NCI-H446 (cell line): ENCODE results near the gene TUBA3C.
"Not testable (repeated sequence)": the region's sequence is repeated elsewhere in the genome, so short reads cannot be mapped to it uniquely, and the experiment has no call there.

Experiments
- DNase-seq, 2 experiments: peaks; one replicate each; lab custom pipeline; 2025; lab: John Stamatoyannopoulos, UW

TUBA3C gene

DNA sequence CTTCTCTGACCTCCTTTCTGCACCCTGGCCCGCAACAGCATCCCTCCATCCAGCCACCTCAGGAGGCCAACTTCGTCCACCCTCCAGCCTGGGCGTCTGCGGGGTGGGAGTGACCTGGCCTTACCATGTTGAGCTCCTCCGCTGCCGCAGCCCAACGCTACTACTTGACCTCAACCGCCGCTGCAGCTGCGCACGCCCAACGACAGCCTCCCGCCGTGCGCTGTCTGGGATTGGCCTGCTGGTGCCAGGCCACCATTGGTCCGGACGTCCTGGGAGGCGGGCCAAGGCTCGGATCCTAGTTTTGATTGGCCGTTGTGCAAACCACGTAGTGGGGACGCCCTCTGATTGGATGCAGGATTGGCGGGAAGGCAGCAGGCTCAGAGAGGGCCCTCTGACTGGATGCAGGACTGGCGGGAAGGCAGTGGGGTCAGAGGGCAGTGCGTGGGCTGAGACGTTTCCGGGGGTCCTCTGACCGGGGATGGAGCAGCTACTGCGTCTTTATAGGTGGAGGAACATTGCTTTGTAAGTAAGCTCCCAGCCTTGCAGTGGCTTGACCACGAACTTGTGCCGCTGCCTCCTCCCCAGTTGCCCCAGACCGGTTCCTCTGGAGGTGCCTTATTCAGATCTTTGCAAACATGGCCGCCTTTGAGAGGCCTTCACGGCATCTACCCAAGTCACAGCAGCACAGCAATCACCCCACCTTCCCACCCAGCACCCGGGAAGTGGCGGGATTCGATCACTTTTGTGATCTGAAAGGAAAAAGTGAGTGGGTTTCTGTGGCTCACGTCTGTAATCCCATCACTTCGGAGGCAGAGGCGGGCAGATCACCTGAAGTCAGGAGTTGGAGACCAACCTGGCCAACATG lies at the start of gene TUBA3C:
TUBA3C (minus strand) TSS at position 204 of the 865 bp plus-strand sequence; CDS start at position 127, 77 bp downstream.
- DNase-seq: peak; percentile 55 to 91

DNA sequence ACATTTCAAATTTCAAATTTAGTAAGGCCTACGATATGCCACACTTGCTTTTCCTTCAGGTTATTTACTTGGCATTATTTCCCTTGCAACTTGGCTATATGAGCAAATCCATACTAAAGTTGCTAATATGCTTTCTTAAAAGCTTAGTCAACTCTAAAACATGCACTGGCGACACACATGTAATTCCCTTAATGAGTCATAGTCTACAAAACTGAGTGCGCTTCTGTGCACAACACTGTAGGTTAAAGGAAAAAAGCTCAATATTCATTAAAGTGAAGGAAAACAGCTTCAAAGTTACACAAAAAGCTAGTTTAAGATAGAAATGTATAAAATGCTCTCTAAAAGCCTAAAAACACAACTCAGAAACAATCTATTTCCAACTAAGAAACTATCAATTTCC lies 25.8 kb upstream of the TUBA3C start:
- DNase-seq: not testable (repeated sequence)

DNA sequence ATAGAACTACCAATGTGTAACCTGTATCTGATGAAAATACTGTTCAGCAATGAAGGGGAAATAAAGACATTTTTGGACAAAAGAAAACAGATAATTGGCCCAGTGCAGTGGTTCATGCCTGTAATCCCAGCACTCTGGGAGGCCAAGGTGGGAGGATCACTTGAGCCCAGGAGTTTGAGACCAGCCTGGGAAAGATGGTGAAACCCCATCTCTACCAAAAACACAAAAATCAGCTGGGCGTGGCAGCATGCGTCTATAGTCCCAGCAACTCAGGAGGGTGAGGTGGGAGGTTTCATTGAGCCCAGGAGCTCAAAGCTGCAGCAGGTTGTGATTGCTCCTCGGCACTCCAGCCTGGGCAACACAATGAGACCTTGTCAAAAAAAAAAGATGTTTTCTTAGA lies 11.0 kb upstream of the TUBA3C start:
- DNase-seq: not testable (repeated sequence)

DNA sequence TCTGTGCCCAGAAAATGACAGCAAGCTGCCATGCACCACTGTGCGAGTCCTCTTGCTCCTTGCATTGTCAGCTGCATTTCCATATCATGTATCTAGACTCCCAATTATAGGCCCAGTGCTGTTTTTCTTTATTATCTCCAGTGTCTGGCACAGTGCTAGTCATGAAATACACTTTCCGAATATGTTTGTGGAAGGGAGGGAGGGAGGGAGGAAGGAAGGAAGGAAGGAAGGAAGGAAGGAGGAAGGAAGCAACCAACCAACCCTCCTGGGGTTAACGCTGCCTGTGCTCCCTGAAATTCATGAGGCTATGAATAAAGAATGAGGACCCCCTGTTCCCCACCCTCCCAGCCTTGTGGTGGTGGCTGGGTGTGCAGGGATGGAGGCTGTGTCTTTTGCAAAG lies 8.3 kb upstream of the TUBA3C start:
- DNase-seq: not testable (repeated sequence)

DNA sequence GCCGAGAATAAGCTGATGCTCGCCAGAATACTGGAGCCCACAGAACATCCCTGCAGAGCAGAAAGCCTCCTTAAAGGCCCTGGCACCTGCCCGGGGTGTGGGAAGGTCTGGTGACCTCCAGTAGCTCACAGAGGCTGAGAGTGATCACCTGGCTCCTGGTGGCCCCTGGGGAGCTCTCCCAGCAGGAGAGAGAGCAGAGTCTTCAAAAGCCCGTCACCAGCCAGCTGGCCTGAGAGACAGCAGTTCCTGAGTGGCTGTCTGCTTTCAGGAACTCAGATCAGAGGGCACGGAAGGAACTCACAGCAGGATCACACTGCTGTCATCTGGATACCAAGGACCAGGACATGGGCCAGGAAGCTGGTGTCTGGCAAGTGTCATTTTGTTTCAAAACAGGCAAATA lies 7.7 kb upstream of the TUBA3C start:
- DNase-seq: not testable (repeated sequence)

DNA sequence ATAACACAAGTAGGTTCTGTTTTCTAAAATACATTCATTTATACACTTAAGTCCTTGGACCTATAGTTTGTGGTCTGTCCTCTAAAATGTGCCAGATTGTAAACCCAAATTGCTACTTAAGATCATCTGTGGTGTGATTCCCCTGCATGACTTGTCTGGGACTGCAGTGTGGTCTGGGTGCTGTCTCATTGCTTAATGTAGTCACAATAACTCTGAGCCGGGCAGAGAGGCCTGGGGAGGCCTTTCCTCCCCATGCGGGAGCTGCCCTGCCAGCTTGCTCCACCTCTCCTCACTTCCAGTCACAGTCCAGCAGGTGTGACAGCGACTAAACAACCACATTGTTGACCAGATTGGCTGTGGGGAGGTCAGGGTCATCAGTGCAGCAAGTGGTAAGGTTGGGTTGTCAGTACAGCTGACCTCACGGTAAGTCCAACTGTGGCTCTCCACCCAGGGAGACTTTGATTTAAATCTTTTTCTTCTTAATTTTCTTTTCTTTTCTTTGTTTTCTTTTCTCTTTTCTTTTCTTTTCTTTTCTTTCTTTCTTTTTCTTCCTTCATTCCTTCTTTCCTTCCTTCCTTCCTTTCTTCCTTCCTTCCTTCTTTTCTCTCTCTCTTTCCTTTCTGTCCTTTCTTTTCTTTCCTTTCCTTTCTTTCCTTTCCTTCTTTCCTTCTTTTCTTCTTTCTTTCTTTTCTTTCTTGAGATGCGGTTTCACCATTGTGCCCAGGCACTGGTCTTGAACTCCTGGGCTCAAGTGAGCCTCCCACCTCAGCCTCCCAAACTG lies 4.4 kb upstream of the TUBA3C start:
- DNase-seq: no peak

DNA sequence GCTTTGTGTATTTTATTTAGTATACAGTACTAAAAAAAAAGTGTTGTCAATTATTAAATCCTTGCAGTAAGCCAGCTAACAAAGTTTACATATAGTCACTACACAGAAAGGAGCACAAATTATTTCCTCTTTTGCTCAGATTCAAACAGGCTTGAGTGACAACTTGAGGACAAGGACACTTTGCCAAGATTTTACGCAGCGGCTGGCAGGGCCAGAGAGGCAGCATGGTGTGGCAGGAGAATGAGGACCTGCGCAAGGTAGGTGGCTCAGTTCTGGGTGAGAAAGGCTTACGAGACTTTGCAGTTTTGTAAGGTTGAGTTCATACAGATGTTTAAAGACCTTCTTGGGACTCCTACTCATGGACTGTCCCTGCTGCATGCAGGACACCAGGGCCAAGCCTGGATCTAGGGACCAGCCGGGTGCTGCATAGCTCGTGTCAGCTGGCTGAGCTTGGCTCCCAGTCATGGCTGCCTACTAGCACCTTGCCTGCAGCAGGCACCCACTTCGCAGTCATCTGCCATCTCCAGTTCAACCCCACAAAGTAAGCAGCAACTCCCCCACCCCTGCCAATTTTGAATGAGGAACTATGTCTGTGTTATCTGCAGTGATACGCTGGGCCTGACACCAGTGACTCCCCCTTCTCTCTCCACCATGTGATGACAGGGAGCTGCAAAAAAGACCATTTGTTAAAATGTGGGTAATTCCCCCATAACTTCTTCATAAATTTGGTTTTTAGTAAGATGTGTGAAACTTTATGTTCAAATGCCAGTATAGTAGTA lies 3.7 kb upstream of the TUBA3C start:
- no peak for DNase-seq

DNA sequence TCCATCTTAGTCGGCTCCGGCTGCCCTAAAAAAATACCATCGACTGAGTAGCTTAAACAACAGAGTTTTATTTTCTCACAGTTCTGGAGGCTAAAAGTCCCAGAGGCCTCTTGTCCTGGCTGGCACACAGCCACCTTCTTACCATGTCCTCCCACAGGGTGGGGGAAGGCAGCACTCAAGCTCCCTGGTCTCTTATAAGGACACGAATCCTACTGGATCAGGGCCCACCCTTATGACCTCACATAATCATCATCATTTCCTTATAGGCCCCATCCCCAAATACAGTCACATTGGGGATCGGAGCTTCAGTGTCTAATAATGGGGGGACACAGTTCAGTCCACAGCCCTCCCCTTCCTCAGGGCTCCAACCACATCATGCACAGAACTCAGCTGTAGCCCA lies 2.6 kb upstream of the TUBA3C start:
- DNase-seq: no peak

DNA sequence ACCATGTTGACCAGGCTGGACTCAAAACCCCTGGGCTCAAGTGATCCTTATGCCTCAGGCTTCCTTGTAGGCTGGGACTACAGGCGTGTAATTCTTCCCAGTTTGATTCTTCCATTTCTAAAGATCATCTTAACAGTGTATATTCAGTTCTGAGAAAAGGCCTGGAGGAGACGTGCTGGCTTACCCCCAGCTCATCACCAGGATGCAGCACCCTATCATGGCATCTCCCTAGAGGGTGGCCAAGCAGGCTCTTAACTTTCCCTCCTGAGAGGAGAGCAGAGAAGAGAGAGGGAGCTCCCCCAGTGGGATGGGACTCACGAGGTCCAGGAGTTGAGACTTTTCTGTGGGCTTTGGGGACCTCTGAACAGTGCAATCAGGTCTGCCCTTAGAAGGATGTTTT lies 2.1 kb upstream of the TUBA3C start:
- no peak for DNase-seq

DNA sequence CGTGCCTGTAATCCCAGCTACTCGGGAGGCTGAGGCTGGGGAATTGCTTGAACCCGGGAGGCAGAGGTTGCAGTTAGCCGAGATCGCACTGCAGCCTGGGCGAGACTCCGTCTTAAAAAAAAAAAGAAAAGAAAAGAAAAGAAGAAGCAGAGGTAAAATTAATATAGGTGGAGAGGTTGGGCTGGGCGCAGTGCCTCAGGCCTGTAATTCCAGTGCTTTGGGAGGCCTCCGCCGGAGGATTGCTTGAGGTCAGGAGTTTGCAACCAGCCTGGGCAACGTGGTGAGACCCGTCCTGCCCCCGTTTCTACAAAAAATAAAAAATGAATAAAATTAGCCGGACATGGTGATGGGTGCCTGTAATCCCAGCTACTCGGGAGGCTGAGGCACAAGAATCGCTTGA lies 912 bp upstream of the TUBA3C start:
- no peak for DNase-seq

DNA sequence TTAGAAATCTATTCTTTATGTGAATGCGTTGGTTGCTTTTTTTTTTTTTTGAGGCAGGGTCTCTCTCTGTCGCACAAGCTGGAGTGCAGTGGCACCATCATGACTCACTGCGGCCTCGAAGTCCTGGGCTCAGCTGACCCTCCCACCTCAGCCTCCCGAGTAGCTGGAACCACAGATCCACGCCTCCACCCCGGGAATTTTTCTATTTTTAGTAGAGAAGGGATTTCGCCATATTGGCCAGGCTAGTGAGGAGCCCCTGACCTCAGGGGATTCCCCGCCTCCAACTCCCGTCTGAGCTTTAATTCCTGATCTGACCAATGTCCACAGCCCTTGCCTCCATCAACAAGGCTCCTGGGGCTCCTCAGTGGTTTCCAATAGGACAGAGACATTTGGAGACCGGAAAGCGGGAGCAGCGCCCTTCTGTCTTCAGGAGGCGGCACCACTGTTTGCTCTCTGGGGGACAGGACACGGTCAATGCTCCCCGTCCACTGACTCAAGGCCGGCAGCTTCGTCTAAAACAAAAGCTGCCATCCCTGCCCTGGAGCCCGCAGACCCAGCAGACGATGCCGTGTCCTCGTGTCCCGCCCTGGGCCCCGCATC lies 503 bp downstream of the TUBA3C start:
- no peak for DNase-seq

DNA sequence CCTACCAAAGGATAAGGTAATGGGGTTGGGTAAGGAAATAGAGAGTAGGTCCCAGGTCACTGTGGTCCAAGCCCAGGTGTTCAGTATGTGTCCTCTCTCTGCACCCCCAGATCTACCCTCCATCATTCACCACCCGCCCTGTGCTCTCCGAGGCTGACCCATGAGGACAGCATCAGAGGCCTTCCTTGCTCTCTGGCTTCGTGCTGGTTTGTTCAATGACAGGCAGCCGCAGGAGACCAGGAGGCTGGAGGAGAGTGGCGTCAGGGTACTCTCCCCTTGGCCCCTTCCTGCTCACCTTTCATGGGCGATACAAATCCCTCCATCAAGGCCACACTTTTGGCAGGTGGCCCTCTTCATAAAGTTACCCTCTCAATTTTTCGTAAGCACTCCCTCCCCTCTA lies 1.7 kb downstream of the TUBA3C start:
- no peak for DNase-seq

DNA sequence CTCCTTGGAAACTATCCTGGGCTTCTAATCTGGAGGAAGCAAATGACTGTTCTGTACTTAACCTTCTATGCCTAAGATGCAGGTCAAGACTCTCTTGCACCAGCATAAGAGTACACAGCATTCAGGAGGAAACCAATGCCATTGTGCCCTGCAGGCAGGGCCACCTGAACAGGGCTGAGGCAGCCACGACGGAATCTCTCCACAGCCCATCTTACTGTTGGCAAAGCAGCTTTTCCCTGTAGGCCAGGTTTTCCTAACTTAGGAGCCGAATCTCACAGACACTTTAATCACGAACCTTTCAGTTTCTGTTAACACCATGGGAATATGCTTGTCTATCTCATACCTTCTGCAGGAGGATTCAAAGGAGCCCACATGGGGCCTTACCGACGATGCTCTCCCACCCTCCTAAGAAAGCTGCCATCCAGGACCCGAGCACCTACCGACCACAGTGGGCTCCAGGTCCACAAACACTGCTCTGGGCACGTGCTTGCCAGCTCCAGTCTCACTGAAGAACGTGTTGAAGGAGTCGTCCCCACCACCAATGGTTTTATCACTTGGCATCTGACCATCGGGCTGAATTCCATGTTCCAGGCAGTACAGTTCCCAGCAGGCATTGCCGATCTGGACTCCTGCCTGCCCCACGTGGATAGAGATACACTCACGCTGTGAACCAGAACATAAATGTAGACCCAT lies 2.6 kb downstream of the TUBA3C start:
- DNase-seq: no peak

DNA sequence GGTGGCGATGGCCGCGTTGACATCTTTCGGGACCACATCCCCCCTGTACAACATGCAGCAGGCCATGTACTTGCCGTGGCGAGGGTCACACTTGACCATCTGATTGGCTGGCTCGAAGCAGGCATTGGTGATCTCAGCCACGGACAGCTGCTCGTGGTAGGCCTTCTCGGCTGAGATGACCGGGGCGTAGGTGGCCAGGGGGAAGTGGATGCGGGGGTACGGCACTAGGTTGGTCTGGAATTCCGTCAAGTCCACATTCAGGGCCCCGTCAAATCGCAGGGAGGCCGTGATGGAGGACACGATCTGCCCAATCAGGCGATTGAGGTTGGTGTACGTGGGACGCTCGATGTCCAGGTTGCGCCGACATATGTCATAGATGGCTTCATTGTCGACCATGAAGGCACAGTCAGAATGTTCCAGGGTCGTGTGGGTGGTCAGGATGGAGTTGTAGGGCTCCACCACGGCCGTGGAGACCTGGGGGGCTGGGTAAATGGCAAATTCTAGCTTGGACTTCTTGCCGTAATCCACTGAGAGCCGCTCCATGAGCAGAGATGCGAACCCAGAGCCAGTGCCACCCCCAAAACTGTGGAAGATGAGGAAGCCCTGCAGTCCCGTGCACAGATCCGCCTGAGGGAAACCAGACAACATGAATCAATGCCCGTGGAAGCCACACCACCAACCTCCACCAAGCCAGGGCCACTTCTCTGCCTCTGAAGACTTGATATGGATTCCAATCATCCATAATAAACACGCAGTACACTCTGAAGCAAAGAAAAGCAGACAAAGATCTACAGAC lies 4.4 kb downstream of the TUBA3C start:
- DNase-seq: not testable (repeated sequence)

DNA sequence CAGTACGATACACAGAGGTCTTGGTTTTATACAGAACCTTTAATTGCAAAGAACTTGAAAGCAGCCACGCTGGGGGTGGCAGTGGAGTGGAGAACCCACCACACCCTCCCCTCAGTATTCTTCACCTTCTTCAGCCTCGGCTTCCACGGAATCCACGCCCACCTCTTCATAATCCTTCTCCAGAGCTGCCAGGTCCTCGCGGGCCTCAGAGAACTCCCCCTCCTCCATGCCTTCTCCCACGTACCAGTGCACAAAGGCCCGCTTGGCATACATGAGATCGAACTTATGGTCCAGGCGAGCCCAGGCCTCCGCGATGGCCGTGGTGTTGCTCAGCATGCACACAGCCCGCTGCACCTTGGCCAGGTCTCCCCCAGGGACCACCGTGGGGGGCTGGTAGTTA lies 7.9 kb downstream of the TUBA3C start:
- DNase-seq: no peak

DNA sequence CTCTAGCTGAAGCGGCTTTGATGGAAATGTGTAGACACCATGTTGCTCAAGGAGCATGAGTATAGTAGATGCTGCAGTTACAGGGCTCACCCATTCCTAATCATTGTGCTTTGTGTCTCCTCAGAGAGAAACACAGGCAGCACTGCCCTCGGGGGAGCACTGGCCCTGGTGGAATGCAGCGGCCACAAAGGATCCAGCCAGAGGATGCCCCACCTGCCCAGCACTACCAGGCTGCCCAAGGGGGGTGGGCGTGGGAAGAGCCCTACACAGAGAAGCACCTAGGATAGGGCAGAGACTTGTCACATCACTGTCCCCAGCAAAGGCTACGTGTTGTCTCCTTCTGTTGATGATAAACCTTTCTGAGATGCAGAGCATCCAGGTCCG lies 9.0 kb downstream of the TUBA3C start:
- DNase-seq: no peak

DNA sequence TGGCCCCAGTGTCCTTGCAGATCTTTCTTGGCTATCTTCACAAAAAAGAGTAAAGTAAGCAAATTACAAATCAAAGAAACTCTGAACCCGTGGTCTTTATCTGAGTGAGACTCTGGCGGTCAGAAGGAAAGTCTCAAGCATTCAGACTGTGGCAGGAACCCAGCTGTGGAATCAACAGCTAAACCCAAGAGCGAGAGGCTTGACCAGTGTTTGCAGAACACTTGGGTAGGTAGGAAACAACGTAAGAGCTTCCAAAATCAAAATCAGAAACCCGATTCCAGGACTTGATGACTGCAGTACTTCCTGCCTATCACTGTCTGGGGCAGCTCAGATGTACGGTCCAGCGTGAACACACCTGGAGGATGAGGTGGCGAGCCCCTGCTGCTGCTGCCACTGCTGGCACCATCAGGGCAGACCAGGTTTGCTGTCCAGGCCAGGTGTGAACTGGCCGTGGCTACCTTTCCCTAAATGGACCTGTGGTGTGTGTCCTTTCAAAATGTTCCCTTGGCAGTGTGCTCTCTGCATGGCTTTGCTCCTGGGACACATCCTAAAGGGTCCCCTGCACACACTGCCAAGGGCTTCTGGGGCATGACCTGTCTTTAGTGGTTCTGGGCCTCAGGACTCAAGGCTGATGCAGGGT lies 9.5 kb downstream of the TUBA3C start:
- no peak for DNase-seq

DNA sequence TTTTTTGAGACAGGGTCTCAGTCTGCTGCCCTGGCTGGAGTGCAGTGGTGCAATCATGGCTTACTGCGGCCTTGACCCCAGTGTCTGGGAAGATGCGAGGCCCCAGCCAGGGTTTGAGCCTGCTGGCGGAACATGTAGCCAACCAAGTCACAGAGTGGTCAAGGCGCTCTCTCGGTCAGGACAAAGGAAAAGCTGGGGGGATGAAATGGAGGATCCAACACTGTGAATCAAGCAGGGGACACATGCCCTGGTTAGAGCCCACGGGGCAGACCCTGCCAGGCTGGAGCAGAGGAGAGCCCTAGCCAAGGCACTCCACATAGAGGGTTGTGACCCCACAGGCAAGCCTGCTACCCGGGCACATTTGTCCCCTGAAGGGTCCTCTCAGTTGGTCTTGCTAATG lies 10.1 kb downstream of the TUBA3C start:
- DNase-seq: no peak

DNA sequence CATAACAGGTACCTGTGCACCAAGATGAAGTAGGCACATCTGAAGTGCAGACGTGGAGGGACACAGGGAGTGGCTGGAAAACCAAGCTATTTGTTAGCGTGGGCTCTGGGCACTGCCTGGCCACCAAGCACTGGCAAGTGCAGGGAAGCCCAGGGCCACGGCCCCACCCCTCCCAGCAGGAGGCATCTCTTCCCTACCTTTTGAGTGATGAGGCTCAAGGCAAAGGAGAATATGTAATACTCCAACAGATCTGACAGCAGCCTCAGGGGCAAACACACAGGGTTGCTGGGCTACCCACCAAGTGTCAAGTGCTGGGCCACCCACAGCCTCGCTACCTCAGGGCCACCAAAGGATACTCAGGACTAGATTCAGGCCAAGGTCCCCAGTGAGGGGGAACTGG lies 11.6 kb downstream of the TUBA3C start:
- no peak for DNase-seq

DNA sequence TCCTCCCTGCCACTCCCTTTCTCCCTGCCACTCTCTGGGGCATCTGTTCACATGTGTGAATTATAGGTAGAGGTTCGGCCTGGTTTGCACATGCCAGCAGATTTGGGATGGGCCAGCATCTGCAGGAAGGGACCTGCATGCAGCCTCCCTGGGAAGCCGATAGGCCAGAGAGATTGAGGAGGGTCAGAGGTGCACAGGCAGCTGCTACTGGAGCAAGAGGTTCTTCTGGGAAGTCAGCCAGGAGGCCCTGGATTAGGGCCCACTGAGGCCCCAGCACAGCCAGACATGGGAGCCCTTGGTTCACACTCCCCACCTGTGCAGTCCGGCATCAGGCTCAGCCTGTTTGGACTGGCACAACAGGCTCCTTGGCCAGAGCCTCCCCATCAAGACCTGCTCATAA lies 12.1 kb downstream of the TUBA3C start:
- DNase-seq: no peak
